NCI-H146 treated with DMSO at 0.1 percent for 48 hours (cell line): Measurements from ENCODE around the gene LRP5.
"Not testable (repeated sequence)": the region's sequence is repeated elsewhere in the genome, so short reads cannot be mapped to it uniquely, and the experiment has no call there.

ENCODE experiments used
- DNase-seq: peaks from one replicate; lab custom pipeline; 2025; ENCODE audit not compliant: unreplicated experiment; lab: John Stamatoyannopoulos, UW

Gene LRP5

DNA sequence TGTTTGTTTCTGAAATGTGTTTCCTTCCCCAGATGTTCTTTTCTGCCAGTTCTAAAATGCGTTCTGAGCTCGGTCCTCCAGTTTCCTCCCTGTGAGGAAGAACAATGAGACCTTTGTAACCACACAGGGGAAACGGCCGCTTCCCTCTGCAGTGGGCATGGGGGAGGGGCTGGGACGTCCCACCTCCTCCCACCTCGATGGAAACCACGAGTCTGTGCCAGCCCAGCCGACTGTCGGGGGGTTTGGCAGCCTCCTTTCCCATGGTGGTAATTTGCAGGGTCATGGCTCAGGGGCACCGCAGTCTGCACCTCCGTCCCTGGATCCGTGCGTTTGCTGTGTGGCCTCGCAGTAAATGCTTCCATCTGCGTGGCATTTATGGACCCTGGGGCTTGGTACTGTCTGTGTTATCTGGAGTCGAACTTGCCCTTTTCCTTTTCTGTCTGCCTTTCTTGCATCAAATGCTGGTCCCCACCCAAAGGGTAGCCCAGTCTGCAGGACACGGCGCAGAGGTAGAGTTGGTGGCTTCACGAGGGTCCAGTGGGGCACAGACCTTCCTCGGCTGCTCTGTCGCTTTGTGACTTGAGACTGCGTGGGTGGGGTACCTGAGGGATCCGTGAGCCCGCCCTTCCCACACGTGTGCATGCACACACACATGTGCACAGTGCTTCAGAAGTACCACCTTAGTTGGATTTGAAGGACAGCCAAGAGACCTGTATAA is 16.1 kb downstream of the LRP5 start:
- no peak for DNase-seq

DNA sequence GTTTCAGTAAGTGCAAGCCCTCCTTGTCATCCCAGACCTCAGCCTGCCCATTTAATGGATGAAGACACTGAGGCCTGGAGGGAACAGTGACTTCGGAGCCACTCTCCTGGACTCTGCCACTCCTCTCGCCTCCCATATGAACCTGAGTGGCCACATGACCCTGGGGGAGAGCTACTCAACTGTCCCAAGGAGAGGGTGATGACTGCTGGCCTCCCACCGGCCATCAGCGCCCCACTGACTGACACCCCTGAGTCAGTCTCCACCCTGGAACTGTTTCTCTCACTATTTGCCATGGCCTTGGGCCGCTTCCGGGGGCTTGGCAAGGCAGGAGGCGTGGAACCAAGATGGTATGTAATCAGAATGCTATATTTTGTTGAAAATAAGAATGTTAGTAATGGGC is 17.1 kb downstream of the LRP5 start:
- DNase-seq, result no peak

DNA sequence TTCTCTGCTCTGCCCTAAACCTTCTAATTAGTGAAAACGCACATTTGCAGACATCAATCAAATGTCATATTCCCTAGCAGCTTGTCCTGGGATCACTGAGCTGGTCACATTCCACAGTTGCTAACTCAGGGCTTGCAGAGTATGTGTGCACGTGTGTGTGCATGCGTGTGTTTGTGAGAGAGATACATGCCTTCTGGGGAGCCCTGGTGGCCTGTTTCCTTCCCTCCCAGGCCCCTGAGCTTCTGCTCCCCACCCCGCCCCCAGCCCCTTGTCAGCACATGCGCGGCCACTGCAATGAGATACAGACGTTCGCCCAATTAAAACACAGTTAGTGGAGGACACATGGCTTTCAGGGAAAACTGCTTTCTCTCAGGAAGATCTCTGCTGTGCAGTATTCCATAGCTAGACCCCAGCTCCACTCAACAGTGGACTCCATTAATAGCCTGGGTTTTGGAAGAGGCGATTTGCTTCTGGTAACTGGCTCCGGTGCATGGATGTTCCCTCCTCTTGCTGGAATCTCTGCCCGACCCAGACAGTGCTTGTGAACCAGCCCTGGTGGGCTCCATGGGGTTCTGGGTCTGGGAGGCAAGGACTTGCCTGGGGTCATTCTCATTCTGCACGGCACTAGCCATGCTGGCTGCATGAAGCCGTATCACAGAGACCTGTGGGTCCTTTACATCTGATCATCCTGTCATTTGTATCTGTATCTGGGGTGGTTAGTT is 17.7 kb downstream of the LRP5 start:
- DNase-seq, result no peak

DNA sequence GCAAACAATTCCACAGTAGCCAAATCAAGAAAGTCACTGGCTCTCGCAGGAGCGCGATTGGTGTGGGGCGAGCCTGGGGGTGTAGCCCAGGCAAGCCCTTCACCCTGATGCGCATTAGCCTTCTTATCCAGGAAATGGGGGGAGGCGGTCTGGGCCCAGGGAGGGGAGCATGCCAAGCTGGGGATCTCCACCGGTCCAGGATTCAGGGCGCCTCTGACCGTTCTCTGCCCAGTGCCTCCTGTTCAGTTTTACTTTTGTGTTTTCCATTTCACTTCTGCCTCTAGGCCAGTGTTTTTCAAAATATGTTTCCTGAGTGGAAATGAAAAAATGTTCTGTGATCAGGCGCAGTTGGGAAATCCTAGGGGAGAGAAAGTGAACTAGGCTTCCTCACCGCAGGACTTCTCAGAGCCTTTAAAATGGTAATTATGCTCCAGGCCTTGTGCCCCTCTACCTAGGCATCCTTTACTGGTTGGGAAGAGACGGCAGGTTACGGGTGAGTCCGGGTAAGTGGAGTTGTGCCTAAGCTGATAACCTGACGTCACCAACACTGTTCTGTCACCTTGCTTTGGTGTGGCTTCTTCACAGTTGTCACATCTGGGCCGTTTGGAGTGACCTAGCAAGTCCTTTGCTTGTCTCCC is 18.4 kb downstream of the LRP5 start:
- DNase-seq, result no peak

DNA sequence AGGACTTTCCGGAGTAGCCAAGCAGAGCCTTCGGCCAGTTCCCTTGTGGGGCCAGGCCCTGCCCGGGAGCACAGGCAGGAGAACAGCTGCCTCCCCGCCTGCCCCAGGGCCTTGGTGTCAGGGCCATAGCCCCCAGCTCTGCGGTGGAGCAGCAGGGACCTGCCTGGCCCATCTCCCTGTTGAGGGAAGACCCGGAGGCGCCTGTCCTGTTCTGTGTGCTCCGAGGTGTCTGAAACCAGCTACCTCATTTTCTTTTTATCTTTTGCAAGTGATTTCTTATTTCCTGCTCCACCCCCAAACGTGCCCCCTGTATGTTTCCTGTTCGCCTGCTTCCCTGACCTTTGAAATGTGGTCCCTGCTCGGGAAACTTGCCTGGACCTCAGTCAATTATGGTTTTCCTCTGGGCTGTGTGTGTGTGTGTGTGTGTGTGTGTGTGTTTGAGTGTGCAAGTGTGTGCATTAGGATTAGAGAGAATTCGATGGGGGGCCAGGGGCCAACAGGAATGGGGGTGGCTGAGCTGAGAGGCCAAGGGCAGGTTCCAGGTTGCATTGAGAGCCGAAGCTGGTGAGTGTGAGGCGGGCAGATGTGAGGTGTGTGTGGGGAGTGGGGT is 19.1 kb downstream of the LRP5 start:
- DNase-seq, result no peak

DNA sequence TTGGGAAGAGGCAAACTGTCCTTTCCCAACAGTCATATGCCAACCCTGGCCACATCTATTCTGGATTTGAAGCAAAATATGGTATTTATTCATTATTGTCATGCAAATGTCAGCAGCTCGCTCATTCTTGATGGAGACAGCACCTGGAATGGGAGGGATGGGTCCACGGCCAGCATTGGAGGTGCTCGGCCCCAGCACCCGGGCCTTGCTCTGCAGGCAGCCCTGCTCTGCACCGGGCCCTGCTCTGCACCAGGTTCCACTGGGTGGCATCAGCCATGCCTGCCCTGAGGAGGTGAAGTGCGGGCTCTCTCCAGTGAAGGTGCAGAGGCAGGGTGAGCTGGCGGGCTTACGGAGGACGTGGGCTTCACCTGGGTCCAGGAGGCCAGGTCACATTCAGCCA is 19.8 kb downstream of the LRP5 start:
- no peak for DNase-seq

DNA sequence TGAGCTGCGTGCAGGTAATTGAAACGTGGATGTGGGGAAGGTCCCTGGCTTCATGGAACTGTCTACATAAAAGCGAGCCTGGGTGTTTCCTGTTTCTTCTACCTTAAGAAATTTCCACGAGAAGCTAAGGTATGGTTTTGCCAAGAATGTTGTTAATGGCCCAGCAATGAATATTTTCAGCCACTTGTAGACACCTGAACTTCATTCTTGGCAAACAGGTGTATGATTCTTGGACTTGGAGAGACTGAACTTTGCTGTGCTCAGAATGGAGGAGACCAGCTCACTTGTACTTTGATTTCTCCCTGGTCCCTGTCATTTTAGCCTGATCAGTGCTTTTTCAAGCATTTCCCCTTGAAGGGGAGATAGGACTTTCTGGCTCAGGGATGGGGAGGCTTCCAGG is 20.8 kb downstream of the LRP5 start:
- DNase-seq, result no peak

DNA sequence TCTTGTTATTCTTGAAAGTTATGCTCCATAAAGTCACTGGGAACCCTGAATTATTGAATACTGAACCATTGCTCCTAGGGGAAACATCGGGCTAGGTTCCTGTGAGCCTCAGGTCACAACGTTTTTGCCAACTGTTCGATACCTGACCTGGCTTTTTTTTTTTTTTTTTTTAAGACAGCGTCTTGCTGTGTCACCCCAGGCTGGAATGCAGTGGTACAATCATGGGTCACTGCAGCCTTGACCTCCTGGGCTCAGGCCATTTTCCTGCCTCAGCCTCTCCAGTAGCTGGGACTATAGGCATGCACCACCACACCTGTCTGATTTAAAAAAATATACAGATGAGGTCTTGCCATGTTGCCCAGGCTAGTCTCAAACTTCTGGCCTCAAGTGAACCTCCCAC is 22.5 kb downstream of the LRP5 start:
- no peak for DNase-seq

DNA sequence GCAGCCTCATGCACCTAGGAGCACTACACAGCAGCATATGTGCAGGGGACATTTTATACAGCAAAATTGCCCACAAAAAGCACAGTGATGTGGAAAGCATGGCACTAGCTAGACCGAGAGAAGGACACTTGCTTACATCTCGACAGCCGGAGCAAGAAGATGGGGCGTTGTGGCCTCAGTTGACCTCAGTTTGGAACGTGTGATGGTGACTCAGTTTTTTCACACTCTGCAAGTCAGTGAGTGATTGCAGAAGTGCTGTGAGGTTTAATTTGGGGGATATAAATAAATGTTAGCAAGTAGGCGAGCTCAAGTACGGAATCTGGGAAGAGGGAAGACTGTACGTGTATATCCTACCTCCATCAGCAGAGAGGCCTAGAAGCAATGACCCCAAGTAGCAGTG is 23.3 kb downstream of the LRP5 start:
- DNase-seq, result no peak

DNA sequence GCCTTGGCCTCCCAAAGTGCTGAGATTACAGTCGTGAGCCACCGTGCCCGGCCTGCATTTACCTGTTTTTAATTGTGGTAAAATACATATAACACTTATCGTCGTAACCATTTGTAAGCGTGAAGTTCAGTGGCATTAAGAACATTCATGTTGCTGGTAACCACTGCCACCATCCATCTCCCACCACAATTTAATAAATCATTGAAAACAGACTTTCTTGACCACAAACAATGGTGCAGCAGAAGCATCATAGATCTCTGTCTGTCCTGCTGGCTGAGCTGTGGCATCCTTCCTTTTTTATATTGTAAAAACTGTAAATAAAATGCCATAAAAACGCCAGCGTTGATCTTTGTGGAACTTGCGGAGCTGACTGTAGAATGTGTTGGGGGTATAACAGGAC is 24.3 kb downstream of the LRP5 start:
- no peak for DNase-seq

DNA sequence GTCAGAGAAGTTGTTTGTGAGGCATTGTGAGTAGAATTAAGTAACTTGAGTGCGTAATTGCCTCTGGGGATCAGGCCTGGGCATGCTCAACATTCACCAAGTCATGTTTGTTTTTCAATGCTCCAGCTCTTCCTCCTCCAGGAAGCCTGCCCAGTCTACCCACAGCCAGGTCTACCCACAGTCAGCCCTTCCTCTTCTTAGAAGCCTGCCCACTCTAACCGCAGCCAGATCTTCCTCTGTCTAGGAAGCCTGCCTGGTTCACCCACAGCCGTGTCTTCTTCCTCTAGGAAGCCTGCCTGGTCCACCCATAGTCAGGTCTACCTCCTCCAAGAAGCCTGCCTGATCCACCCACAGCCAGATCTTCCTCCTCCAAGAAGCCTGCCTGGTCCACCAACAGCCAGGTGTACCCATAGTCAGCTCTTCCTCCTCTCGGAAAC is 25.0 kb downstream of the LRP5 start:
- DNase-seq, result no peak

DNA sequence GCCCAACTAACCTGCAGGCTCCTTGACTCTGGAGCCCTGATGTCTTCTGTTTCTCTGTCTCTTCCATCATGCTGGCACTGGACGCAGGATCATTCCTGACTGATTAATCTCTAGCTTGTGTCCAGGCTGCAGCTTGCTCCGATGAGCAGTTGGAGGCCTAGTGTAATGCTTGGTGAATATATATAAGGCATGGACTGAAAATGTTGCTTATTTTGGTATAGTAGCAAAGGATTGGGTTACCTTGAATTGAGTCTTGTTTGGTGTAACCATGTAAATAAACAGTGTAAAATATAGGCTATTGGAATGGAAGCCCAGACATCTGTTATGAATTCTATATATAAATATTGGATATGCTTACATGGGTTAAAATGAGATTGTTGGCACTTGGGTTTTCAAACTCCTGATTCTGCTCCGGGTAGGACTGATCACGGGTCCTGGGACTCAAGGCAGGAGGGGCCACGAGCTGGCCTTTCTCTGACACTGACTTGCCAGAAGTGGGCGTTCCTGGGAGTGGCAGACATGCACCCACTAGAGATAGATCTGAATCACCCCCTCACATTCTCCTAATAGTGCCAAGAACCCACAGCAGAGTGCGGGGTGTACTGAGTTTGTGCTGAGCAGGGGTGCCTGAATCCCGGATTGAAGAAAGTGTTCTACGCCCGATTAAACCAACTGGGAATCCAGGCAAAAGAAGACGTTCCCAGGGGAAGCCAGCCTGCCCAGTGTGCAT is 25.8 kb downstream of the LRP5 start:
- DNase-seq, result no peak

DNA sequence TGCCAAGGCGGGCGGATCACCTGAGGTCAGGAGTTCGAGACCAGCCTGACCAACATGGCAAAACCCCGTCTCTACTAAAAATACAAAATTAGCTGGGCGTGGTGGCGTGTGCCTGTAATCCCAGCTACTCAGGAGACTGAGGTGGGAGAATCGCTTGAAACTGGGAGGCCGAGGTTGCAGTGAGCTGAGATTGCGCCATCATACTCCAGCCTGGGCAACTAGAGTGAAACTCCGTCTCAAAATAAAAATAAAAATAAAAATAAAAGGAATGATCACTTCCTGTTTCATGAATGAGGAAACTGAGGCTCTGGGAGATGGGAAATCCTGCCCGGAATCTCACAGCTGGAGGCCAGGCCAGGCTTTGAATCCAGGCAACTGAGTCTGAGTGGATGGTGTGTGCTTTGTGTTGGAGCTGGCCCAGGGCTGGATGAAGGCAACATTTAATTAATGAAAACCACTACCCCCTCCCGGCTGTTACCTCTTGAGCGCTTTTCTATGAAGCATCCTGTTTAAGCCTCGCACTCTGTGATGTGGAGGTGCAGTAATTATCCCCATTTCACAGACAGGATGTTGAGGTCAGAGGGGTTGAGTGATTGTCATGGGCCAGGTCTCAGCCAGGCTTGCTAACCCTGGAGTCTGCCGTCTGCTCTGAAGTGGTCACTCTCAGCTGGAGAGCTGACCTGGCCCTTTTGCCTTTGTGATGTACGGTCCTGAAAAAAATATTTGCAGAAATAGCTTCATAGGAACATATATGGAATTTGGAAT is 27.8 kb downstream of the LRP5 start:
- no peak for DNase-seq

DNA sequence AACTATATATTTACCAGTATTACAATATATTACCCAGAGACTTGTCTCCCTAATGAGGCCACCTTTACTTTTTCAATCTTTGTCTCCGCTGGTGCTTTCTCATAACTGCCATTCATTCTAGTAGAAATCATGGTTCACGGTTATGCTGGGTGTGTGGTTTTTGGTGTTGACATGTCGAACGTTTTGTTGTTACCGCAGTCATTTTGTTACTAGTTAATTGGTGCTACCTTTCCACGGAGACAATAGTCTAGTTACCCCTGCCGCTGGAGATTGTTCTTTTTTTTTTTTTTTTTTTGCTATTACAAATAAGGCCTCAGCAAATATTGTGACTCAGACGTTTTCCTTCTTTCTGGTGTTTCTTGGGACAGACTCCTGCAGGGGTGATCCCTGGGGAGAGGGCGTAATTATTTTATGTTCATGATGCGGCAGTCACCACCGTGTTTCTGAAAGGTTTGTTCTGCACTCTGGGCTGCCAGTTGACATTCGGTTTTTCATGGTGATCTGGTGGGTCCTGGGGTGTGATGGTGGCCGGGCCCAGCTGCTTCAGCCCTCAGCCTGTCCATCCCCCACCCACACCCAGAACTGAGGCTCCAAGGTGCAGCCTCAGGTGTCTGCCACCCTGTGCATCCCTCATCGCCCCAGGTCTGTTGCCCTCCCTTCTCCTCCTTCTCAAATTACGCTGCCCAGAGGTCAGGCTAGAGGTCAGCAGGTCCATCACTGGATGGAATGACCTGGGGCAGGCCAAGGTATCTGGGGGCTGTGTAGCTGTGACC is 28.6 kb downstream of the LRP5 start:
- DNase-seq, result peak; percentile 67

DNA sequence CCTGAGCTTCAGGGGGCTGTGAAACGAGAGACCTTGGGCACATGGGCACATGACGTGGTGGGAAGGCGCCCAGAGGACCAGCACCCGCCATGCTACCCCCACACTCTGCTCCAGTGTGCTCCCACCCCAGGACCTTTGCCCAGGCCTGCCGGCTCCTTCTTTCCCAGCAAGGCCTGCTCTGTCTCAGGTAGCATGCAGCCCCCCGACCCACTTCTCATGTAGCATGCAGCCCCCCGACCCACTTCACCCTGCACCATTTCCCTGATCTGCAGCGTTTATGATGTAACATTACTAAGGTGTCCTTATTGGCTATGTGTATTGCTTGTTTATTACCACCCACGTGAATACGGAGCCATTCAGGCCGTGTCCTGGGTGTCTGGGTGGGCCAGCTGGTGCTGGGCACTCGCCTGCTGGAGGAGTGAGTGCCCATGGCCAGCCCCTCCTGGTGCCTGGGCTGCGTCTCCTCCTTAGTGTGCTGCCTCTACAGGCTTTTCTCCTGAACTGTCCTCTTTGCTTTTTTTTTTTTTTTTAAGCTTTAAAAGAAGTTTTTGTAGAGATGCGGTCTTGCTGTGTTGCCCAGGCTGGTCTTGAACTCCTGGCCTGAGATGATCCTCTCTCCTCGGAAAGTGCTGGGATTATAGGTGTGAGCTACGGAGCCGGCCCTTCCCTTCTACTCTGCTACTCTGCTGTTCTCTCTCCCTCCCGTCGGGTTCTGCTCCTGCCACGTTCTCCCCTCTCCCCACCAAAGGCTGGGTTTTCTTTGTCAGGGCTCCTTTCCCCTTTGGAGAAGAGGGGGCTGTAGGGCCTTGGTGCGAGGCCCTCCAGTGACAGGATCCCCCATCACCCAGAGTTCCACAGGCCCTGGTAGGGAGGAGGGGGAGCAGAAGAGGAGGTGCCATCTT is 29.4 kb downstream of the LRP5 start:
- no peak for DNase-seq

DNA sequence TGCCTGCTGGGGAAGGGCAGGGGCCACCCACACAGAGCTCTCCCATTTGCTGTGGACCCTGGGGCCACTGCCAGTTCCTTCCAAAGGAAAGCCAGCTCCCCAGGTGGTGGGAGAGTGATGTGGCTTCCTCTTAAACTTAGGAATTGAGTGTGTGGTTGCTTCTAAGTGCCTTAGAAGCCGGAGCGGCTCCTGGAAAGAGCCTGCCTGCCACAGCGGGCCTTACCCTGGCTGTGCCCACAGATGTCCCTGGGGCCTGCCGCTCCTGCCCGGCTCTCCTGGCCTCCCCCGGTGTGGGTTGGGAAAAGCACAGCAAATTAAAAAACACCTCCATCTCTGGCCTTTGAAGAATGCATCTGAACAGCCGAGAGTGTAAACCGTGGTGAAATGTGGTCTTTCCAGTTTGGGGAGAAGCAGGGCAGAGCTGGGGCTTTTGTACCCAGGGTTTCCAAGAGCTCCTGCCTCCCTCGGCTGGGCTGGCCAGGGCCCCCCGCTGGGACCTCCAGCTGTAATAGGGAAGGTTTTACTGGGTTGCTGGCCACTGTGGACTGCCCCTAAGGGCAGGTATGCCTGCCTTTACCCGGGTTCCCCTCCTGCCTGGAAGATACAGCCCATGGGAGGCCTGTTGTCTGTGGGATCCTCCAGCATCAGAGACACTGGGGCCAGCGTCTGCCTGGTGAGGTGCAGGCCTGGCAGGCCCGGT is 30.2 kb downstream of the LRP5 start:
- peak; percentile 3 for DNase-seq

DNA sequence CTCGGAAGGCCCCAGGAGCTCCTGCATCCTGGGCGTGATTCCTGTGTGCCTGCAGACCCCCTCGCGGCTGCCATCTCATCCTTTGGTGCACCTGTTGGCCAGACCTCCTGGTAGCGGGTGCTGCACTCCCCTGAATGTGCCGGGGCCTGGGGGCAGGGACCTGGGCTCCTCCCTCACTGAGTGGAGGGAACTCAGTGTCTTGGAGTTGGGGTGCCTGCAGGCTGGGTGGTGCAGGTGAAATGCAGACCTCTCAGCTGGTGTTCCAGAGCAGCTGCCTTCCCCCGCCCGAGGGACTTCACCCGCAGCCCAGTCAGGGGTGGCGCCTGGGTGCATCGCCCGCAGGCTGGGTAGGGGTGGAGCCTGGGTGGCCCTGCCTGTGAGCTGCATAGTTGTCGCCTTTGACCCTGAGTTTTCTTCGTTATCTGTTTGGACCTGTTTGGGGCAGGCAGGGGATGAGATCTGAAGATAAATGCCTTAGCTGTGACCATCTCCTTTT is 31.4 kb downstream of the LRP5 start:
- peak; percentile 4 for DNase-seq

DNA sequence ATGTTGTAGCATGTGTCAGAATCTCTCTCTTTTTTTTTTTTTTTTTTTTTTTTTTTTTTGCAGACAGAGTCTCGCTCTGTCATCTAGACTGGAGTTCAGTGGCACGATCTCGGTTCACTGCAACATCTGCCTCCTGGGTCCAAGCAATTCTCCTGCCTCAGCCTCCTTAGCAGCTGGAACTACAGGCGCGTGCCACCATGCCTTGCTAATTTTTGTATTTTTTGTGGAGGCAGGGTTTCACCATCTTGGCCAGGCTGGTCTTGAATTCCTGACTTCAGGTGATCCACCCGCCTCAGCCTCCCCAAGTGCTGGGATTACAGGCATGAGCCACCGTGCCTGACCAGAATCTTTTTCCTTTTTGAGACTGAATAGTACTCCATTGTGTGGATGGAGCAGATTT is 32.4 kb downstream of the LRP5 start:
- not testable (repeated sequence) for DNase-seq
